IPS DF 19.7 (cell line): ENCODE results near the gene ATP5PD.
"Not testable (repeated sequence)": the region's sequence is repeated elsewhere in the genome, so short reads cannot be mapped to it uniquely, and the experiment has no call there.

Source experiments
- DNase-seq: peaks from one replicate; pipeline ENCODE4 v3.0.0-alpha.2; 2013; ENCODE audit warnings: low read depth, low spot score

The ATP5PD gene

DNA sequence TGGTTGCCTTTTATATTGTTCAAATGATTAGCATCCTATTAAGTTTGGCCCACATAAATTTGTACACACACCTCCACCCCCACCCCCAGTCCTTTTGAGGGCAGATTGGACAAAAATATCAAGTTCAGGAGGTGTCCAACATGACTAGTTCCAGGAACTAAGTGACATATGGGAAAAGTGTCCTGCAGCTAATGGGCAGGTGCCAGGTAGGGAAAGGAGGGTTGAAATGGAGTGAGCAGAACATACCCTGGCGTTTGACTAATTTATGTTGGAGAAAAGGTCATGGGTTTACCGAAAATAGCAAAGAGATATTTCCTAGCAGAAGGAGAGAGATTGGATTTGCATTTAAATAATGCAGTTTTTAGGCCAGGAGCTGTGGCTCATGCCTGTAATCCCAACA, 5.2 kb upstream of the ATP5PD start:
- DNase-seq: no peak

DNA sequence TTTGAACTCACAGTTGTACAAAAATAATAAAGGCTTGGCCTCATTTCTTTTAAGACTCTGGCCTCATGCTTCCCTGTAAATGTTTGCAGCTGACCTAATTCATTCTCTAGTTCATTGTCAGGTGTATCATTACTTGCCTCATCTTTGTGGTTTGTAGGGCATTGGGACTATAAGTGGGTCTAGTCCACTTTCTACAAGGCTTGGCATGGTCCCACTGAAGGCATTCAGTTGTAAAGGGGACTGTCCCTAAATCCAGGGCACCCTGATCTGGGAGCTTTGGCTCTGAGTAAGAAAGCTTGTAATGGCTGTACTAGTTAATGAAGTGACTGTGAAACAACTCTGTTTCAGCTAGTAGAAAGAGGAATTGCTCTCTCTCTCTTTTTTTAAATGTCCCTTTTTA, 2.9 kb upstream of the ATP5PD start:
- DNase-seq: no peak

GRCh38 chr17:75049057-75049456, 2.3 kb upstream of the ATP5PD start:
- DNase-seq: no peak

DNA sequence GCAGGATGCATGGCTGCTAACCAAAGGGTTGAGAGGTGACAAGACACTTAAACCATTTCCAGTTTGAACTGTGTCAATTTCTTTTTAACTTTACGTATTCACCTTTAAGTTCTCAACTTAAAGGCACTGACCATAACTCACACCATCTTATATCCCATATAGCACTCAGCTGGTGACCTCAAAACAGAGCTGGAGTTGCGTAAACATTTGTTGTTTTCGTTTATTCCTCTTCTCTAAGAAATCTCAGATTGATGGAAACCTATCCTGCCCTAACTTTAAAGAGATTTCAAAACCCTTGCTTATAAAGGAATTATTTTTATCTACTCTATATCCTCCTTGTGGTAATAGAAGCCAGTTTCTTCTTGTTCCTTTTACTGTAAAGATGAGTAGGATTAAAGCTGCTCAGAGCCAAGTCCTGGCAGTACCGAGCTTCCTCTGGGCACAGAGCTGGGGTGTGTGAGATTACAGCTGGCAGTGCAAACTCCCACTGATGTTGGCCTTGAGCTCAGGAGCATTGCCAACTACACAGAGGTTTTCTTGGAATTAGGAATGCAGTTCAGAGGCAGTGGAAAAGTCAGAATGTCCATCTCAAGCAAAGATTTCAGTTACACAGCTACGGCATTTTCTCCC, 1.6 kb upstream of the ATP5PD start:
- no peak for DNase-seq

- no peak for DNase-seq
These were observed 779 bp upstream of the ATP5PD start for GRCh38 chr17:75047398-75048098.

- not testable (repeated sequence) for DNase-seq
These were observed 793 bp downstream of the ATP5PD start for GRCh38 chr17:75045946-75046406.

DNA sequence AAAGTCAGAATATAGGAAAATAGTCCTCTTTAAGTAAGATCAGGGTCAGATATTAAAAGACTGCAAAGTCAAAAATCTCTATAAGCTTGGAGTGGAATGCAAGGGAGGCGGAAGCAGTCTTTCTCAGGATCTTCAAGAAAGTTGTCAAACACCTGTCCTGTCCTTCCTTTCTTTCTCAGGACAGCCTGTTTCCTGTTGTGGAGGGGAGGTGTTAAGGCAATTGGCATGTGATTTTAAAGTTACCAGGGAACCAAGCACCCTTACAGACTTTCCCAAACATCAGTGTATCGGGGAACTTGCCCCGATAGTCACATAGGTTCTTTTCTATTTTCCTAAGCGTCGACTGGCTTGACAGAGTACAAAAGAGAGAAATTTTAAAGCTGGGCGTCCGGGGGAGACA, 2.1 kb downstream of the ATP5PD start:
- no peak for DNase-seq

GRCh38 chr17:75043789-75044188, 3.0 kb downstream of the ATP5PD start:
- DNase-seq: not testable (repeated sequence)

- no peak for DNase-seq
These were observed 5.0 kb downstream of the ATP5PD start for GRCh38 chr17:75041656-75042280.

DNA sequence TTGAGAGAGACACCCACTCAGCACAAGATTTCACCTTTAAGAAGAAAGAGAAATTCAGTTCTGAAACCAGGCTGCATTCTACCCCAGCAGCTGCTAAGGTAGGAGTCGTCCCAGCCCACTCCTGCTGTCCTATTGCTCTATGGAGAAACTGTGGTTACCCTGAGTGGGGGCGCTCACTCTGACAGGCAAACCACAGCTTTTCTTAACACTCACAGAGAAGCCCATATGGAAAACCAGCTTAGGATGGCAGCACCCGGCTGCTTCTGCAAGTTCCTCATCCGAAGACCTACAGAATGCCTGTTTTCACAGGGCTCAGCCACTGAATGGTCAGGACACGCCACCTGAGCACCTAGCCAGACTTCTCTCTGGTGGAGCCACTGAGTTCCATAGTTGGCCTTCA, 7.5 kb downstream of the ATP5PD start:
- no peak for DNase-seq

GRCh38 chr17:75036643-75037268, 10.0 kb downstream of the ATP5PD start:
- DNase-seq: no peak

DNA sequence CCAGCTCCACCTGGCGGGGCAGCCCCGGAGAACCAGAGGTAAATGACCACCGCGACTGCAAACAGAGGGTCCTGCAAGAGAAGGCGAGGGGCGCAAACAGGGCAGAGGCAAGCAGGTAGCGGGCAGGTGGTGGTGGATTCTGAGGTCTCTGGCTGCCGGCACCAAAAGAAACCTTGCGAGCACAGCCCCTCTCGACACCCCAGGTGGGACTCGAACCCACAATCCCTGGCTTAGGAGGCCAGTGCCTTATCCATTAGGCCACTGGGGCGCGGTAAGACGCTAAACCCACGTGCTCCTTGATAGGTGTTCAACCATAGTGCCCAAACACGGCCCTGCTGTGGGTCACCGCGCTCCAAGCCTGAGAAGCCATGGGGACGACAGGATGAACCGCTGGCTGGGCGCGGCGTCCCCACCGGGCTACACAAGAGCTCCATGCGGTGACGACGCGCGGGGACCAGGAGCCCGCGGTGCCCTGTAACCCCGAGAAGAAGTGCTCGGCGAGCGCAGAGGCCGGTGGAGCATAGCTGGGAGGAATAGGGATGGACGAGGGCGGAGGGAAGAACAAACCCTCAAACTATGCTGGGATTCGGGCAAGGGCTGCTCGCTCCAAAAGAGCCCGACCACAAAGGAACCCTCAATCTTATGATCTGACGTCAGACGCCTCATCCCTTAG, 12.4 kb downstream of the ATP5PD start:
- no peak for DNase-seq

GRCh38 chr17:75033346-75034235, 13.2 kb downstream of the ATP5PD start:
- peak; percentile 68 for DNase-seq

GRCh38 chr17:75032720-75033280, 14.0 kb downstream of the ATP5PD start:
- DNase-seq: no peak

- no peak for DNase-seq
These were observed 14.6 kb downstream of the ATP5PD start for GRCh38 chr17:75031972-75032719.

DNA sequence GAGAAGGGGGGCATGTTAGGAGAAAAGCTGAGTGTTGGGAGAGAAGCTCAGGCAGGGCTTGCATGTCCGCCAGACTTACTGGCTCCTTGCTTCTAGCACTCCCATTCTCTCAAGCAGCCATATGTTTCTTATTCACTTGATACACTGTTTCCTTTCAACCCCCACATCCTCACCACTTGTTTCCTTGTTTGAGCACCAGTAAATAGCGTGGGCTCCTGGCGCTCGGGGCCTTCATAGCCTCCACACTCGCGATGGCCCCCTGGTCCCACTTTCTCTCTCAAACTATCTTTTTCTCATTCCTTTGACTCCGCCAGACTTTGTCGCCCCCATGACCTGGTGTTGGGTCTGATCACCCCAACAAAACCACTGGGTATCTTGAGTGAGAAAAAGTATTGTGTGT, 16.6 kb downstream of the ATP5PD start:
- DNase-seq: no peak

DNA sequence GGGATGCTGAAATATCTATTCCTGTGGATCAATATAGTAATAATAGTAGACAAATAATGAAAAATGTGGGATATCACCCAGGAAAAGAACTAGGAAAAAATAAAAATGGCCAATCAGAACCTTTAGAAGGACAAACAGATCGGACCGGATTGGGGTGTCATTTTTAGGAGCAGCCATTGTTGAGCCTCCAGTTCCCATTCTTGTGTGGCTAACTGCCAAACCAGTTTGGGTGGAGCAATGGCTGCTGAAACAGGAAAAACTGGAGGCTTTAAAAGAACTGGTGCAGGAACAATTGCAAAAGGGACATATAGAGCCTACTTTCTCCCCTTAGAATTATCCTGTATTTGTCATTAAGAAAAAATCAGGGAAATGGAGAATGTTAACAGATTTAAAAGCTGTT, 20.1 kb downstream of the ATP5PD start:
- DNase-seq: not testable (repeated sequence)

DNA sequence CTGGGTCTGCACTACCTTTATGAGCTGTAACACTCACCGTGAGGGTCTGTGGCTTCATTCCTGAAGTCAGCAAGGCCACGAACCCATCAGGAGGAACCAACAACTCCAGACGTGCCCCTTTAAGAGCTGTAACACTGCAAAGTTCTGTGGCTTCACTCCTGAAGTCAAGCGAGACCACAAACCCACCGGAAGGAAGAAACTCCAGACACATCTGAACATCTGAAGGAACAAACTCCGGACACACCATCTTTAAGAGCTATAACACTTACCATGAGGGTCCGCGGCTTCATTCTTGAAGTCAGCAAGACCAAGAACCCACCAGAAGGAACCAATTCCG, 21.4 kb downstream of the ATP5PD start:
- not testable (repeated sequence) for DNase-seq

DNA sequence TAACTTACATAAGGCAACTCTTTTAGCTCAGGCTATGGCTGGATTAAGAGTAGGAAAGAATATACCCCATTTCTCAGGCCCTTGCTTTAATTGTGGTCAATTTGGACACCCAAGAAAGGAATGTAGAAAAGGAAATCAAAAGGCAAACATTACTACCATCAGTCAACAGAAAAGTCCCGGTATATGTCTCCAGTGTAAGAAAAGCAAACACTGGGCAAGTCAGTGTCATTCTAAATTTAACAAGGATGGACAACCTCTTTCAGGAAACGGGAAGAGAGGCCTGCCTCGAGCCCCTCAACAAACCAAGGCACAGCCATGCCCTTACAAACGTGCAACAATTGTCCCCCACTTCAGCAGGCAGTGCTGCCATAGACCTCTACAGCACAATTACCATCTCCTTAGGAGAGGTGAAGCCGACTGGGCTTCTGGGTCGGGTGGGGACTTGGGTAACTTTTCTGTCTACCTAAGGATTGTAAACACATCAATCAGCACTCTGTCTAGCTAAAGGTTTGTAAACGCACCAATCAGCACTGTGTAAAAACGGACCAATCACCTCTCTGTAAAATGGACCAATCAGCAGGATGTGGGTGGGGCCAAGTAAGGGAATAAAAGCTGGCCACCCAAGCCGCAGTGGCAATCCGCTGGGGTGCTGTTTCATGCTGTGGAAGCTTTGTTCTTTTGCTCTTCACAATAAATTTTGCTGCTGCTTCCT, 21.9 kb downstream of the ATP5PD start:
- no peak for DNase-seq
